Germinal center (tissue), 1 donor: ENCODE data around the gene FAM24B.
"Not testable (repeated sequence)": the region's sequence is repeated elsewhere in the genome, so short reads cannot be mapped to it uniquely, and the experiment has no call there.

Experiments
- DNase-seq: peaks from one replicate; pipeline ENCODE4 v3.0.0; 2012; ENCODE audit warnings: mixed read lengths, low spot score

FAM24B gene

DNA sequence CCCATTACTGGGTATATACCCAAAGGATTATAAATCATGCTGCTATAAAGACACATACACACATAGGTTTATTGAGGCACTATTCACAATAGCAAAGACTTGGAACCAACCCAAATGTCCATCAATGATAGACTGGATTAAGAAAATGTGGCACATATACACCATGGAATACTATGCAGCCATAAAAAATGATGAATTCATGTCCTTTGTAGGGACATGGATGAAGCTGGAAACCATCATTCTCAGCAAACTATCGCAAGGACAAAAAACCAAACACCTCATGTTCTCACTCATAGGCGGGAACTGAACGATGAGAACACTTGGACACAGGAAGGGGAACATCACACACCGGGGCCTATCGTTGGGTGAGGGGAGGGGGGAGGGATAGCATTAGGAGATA lies 21.3 kb downstream of the FAM24B start:
- not testable (repeated sequence) for DNase-seq

DNA sequence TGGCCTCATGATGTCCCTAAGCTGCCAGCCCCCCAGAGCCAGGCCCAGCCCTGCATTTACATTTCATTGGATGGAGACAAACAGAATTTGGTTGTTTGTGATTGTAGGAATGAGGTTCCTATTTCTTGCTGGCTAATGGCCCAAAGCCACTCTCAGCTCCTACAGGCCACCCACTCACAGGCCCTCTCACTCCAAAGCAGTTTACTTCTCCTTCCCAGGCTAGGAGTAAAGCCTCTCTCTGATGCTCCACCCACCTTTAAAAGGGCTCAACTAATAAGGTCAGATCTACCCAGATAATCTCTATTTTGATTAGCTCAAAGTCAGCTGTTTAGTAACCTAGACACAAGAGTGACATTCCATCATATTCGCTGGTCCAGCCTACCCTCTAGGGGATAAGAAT lies 22.5 kb downstream of the FAM24B start:
- no peak for DNase-seq

DNA sequence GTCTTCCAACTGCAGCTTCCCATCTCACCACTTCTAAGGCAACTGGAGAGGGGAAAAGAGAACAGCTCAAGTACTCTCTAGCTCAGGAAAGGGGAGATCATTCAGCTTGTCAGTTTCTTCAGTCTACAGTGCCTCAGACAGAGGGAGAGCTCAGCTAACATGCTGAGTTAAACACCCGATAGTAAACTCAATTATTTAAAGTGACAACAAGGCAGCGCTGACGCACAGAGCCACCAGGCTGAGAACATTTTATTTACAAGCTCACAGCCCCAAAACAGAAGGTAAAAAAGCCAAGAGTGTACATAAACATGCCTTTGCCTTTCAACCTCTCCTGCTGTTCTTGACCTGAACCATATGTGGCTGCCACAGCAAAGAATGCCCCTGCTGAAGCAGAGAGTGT lies 23.6 kb downstream of the FAM24B start:
- no peak for DNase-seq

DNA sequence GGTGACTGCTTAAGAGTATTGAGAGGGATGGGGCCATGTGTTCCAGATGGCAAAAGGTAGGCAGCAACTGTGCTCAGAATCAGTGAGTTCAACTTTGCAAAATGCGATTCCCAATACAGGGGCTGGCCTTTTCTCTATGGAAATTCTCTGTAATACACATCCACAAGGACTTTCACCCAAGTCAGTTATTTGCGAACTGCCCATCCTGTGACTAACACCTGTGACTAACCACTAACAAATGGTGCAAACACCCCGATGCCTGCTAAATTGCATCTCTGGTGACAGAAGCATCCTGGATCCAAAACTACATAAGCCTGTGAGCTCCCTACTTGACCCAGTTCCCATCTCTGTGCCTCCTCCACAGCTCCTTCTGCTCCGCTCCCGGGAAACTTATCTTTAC lies 24.7 kb downstream of the FAM24B start:
- no peak for DNase-seq

DNA sequence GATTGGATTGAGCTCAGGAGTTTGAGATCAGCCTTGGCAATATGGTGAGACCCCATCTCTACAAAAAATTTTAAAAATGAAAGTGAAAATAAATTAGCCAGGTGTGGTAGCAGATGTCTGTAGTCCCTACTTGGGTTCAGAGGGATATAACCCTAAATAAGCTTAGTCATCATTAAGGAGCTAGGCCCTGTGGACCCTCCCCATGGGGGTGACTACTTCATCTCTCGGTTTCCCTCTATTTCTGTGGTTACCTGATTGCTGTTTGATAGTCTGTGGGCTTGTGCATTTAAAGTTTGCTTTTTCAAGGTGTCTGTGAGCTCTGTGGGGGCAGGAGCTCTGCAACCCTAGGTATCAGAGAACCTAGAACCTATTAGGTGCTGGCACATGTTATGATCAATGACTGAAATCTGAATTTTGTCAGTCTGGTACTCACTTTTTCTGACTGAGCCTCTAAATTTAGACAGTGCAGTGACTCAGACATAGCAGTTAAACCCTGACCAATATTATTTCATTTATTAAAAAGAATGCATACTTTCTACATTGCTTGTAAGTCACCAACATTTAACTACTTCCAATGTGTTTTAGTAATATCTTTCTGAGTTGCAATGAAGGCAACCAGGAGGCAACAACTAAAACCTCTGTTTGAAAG lies 25.6 kb downstream of the FAM24B start:
- no peak for DNase-seq

DNA sequence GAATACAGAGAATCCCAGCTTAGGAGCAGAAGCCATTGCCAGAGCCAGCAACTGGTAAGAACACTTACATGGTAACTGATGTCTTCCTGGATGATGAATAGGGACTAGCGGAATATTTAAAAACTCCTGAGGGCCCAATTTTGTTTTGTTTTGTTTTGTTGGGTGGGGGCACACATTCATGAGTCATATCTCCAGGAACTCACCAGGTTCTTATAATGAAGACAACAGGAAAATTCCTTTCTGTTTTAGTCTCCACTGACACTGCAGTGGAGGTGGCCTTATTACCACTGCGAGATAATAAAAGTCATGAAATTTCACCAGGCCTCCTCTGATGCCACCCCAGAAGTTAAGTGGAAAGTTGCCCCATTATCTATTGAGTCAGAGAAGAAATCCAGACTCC lies 27.1 kb downstream of the FAM24B start:
- DNase-seq, result no peak

DNA sequence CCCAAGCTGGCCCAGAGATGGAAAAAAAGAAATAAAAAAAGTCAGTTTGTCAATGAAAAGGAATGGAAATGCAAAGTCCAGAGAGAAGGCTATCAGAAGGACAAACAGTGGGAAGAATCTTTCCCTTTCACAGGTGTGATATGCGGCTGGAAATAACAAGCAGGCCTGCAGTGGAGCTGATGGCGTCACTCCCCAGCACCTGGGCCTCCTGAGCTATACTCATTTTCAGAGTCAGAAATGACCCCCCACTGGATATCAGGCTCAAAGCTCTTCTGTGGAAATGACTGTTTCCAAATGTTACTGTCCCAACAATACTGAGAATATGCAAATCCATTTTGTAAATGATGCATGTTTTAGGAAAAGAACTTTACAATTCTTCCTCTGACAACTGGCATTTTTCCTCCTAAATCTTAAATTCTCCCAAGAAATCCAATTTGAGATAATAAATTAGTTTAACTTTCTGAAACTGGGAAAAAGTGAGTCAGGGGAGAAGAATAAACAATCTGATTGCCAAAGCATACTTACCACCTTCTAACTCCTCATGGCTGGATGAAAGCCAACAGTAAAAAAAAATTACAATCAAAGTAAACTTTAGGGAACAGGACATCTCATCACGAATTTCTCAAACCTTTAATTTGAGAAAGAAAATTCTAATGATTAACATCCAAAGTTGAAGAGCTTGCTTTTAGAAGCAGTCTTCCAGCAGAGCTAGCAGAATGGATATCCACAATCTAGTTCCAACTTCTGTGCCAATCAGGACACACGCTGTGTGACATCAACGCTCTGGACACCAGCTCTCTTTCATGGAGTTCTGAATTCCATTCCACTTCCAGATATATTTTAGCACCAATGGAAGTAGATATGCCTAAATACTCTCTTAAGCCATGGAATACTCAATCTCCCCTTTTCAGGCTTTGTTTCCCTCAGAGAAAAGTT lies 28.4 kb downstream of the FAM24B start:
- DNase-seq, result no peak

DNA sequence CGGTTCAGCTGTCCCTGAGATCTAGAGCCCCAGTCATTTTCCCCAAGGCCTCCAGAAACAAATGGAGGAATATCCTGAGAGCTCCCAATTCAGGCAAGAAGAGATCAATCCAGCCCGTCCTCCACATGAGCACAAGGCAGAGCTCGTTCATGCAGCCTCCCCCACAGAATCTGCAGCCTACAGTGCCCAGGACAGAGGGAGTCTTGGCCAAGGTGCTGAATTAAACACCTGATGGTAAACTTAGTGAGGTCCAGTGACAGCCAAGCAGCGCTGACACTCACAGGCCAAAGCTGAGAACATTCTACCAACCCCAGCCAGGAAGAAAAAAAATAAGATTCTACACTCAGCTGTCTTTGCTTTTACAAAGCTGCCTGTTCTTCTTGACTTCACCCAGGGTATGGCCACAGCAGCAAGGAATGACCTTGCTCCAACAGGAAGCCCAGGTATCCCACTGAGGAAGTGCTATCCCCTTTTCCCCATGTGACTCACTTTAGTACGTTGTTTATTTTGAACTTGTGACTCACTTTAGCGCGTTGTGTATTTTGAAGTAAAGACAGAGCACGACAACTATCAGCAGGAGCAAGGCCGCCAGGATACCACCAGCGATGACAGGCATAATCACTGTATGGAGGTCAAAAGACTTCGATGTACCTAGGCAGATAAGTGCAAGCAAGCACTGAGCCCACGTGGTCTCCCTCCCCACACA lies 29.3 kb downstream of the FAM24B start:
- no peak for DNase-seq

DNA sequence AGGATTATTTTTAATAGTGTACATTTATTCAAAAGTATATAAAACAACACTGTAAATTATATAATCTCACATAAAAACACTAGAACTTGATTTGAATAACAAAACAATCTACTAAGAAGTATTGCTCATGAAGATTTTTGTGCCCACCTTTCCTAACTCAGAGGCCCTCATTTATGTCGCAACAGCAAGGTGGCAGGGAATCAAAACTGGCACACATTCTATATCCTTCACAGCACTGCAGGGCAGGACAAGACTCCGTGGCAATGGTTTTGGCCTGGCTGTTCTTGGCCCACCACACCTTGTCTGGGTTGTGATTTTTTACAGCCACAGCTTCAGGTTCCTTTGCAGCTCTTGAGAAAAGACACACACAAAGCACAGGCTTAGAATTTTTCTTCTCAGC lies 30.3 kb downstream of the FAM24B start:
- DNase-seq, result no peak

DNA sequence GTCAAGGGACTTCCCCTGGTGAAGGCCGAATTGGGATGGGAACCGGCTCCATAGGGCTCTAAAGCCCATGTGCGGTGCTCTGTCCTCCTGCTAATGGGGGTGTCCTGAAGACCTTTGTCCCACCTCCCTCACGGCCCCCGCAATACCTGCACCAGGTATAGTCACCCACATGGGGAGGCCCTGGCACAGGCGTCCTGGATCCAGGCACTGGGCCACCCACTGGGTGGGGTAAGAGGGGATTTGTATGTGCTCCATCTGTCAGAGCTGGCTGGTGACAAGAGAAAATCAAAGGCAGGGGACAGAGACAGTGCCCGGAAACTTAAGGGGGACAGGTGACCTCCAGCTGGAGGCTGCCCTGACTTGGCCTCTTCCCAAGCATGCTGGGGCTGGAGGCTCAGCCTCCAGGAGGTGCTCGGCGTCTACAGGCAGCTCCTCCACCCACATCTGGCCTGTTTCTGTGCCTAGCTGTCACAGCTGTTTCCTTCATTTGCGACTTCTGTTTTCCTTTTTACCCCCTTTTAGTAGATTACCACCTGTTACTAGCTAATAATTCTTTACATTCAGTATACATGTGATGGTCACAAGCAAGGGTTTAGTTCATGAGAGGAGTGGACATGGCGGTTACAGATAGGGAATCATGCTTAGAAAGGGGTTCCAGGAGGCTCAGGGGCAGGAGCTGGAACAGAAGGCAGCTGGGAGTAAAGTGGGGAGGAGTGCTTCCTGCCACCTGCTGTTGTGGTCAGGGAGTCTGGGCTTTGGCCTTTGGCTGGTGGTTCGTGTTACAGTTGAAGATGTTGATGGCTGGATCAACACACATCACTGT lies 31.4 kb downstream of the FAM24B start:
- no peak for DNase-seq

DNA sequence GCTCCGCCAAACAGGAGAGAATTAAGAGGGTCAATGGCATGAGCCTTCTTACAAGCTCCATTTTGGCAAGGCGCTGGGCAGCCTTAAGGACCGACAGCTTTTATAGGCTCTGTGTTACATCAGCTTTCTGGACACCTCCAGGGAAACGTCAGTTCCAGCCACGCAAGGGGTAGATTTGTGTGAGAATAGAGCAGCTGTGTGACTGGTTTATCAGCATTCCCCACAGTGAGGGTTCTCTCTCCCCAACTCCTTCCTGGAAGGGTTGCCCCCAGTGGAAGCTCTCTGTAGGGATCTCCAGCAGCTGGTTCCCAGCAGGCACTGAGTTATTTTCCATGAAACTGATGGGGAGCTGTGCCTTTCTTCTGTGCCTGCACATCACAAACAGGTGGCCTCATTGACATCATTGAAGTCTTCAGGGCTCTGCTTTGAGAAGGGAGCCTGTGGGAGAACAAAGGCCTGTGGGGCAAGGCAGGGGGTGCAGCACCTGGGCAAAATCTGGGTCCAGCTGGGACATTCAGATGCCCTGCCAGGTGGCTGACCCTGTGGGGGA lies 33.5 kb downstream of the FAM24B start, which contains the start of gene CUZD1:
TSS of gene CUZD1 (minus strand) at position 75 of the 550 bp plus-strand sequence. CDS start at position 61, 14 bp downstream.
- DNase-seq, result no peak

DNA sequence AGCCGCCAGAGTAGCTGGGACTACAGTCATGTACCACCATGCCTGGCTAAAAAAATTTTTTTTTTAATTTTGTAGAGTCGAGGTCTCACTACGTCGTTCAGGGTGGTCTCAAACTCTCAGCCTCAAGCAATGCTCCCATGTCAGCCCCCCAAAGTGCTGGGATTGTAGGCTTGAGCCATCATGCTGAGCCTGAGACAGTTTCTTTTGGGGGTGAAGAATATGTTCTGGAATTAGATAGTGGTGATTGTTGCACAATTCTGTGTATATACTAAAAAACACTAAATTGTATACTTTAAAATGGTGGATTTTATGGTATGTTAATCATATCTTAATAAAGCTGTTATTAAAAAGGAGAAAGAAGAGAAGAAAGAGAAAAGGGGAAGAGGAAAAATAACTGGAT lies 35.2 kb downstream of the FAM24B start:
- no peak for DNase-seq

DNA sequence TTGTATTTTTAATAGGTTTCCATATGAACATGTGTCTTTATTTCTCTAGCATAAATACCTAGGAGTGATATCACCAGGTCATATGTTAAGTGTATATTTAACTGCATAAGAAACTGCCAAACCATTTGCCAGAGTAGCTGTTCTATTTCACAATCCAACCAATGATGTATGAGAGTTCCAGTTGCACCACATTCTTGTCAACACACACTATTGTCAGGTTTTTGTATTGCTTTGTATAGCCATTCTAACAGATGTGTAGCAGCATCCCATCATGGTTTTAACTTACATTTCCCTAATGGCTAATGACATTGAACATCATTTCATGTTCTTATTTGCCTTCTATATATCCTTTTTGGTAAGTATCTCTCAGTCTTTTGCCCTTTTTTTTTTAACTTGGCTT lies 37.8 kb downstream of the FAM24B start:
- no peak for DNase-seq

DNA sequence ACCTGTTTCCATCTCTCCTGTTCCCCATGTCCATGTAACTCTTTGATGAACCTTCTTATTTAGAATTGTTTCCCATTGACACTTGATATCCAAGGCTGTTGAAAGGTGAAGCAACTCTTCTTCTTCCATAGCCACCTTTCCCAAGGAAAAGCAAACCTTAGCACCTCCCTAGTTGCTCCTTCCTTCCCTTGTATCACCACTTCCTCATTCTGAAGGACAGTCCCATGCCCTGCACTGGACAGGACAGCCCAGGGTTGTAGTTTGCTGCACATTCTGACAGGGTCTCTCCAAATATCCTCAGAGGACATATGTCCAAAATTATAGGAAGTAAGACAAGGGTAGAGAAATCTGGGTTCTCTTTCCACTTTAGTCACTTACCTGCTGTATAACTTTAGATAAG lies 39.9 kb downstream of the FAM24B start:
- DNase-seq, result no peak

DNA sequence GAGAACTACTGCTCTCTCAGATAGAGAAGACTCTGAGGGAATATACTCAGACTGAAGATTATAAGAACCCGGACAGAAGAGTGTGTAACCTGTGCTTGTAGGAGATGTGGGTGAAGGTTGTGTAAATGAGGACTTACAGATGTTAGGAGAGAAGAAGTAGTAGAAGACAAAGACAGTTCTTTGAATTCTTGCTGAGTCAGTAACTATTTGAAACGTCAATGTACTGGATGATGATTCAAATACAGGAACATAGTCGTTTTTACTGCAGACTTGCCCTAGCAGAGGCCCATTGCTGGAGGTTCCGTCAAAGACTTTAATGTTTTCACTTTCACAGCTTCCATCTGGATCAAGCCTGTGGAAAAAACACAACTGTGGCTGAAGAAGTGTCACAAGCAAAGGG lies 40.5 kb downstream of the FAM24B start:
- no peak for DNase-seq

DNA sequence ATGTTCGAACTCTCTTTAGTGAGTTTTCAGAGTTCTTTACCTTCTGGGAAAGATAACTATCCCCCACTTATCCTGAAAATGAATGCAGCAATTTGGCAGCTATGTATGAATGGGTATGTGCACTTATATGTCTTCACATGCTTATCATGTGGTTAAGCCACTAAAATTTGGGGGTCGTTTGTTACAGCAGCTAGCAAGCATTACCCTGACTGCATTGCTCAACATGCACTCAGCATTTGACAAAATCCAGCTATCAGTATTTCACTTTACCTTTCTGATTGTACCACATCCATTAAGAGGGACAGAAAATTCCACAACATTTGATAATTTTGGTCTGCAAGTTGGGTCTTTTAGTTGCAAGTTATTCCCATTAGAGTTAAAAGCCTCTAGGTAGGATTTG lies 43.5 kb downstream of the FAM24B start:
- no peak for DNase-seq

DNA sequence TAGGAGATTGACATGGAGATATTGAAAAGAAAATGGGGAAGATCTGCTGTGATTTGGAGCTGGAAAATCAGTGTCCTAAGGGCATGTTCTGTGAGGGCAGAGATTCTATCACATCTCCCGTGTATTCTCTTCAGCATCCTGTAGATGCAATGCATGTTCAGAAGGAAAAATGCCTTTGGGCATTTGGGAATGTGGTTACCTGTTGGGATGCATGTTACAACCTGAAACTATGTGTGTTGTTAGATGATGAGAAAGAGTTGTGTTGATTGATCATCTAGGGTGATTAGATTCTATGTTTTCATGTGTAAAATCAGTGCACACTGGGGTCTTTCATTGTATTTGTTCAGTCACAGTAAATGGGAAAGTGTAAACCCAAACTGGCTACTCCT lies 48.4 kb downstream of the FAM24B start:
- no peak for DNase-seq

DNA sequence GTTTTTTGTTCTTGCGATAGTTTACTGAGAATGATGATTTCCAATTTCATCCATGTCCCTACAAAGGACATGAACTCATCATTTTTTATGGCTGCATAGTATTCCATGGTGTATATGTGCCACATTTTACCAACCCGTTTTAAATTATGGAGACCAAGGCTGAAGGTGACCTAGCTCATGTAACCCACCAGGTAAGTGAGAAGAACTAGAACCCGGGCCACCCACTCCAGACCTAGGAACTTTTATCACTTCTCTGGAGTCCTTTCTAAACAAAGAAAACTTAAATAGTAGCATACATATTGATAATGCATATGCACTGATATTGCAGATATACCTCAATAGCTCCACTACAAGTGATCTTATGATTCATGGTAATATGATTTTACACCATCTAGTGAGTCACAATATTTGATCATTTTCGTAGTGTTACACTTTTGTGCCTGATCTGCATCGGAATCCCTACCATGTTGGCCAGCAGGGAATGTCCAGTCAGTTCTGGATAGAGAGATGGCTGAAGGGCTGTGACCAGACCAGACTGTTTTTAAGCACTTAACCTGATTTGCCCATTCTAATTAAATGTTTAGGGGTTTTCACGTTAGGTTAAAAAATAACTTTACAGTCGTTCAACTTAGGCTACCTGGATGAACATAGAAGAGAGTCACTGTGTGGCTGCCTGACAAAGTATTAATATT lies 49.0 kb downstream of the FAM24B start:
- DNase-seq, result no peak

DNA sequence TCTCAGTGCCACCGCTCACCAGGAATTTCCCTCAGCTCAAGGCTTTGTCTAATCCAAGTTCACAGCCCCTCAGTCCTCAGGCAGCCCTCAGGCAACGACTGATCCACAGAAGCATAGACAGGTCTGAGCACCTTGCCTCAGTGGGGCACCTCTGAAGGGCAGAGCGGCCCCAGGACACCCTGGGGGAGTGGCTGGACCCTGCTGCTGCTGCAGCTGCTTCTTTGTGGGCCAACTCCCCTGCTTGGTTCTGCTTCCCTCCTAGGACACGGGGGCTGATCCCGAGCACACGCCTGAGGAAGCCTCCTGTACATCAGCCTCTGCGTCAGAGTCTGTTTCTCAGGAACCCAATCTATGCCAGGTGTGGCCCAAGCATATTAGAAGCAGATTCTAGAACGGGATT lies 49.9 kb downstream of the FAM24B start:
- no peak for DNase-seq

DNA sequence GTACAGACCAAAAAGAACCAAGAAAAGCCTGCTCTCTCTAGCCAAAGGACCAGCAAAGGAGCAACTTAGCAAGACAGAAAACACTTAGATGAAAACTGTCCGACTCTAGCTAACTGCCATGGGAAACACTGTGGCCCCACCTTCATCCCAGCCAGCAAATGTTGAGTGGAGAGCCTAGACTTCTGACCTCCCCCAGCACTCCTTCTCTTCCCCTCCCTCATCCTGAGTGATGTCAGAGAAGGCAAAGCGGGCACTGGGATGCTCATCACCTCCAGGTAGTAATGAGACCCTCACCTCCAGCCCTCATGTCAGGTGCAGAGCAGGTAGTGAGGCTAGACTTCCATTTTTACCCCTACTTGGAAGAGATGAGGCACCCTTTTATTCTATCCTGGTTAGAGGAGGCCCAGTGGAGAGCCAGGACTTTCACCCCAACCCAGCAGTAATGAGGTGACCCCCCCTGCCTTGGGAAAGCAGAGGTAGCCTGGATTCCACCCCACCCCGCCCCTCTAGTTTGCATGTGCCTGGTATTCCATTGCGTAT lies 50.6 kb downstream of the FAM24B start:
- no peak for DNase-seq

DNA sequence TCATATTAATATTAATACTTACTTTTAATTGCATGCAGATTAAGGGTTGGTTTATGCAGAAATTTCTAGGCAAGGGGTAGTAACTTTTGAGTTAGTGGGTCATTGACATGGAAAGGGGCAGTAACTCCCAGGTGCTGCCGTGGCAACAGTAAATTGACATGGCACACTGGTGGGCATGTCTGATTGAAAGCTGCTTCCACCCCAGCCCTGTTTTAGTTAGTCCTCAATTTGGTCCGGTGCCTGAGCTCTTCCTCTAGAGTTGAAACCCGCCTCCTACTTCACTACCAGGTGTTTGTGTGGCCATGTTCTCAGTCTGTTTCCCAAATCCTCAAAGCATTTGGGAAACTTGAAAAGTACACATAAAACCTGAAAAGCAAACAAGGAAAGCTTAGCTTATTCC lies 52.1 kb downstream of the FAM24B start:
- DNase-seq, result no peak
